Body of pancreas (tissue), 4 donors: ENCODE measurements around the gene PGC. TPM values are rescaled to one million over a fixed set of nuclear protein-coding genes. Genes with fewer than 3 reads are reported as not detected.

ENCODE experiments used
- ATAC-seq: fragments of 150-250 bp; one replicate; pipeline ENCODE4 v1.9.1; 2016
- DNase-seq, 4 donors: peaks; one replicate each; pipeline ENCODE4 v3.0.0-alpha.2; 2019
- H3K27ac ChIP-seq, 4 donors: fragments of 200-600 bp; sonication (generic); 1 replicate in 3 of 4; 2 replicates in 1 of 4; pipeline versions ENCODE4 v1.5.1 to v1.6.1; 2016 to 2019; ENCODE audit warnings: mild to moderate bottlenecking in 1 of 4, mixed read lengths in 1 of 4, moderate library complexity in 1 of 4
- H3K27me3 ChIP-seq, 2 donors: fragments of 200-600 bp; sonication (generic); one replicate each; pipeline ENCODE4 v1.6.0; 2016; ENCODE audit warnings: mild to moderate bottlenecking in 1 of 2
- H3K36me3 ChIP-seq, 2 donors: fragments of 200-600 bp; sonication (generic); replicated peaks in 1 of 2; 2 replicates each; pipeline ENCODE4 v1.5.1; 2016; ENCODE audit warnings: low read depth in 2 of 2; ENCODE audit not compliant: insufficient read depth in 1 of 2
- H3K4me1 ChIP-seq: fragments of 200-600 bp; sonication (generic); one replicate; pipeline ENCODE4 v1.6.0; 2016
- H3K4me3 ChIP-seq, 2 donors: fragments of 200-600 bp; sonication (generic); 1 replicate in 1 of 2; 2 replicates in 1 of 2; pipeline ENCODE4 v1.5.1; 2016 to 2019
- H3K9me3 ChIP-seq, 3 donors: fragments of 200-600 bp; sonication (generic); 1 replicate in 2 of 3; 2 replicates in 1 of 3; pipeline ENCODE4 v1.5.1; 2016
- CTCF ChIP-seq, 7 experiments: fragments of 450-650 bp in 4 of 7; fragments of 200-600 bp in 3 of 7; sonication (generic) in 3 of 7; IDR thresholded peaks; one replicate each; pipeline ENCODE4 v1.5.1; 2016 to 2019; ENCODE audit warnings: antibody characterized with exemption in 7 of 7
- POLR2A ChIP-seq, 3 donors: fragments of 450-650 bp; IDR thresholded peaks; one replicate each; pipeline ENCODE4 v1.6.1; 2016; ENCODE audit warnings: antibody characterized with exemption in 3 of 3, mild to moderate bottlenecking in 2 of 3
- WGBS, 2 donors: methylation state at CpG; one replicate each; pipeline ENCODE4 v1.1.5; 2017; 5-methylcytosine and 5-hydroxymethylcytosine counted together
- intact Hi-C: fragments of 100-400 bp; cut with DNase I; formaldehyde crosslinking; loops from one replicate; pipeline ENCODE4 v1.15.1; 2023
- total RNA-seq, 2 donors: library from RNA; depleted of rRNA; stranded (reverse); fragments of >200 nt; gene quantifications; one replicate each; pipeline ENCODE4 v1.1.0, GENCODE V29; 2016

PGC gene
- total RNA-seq, 2 donors from 2014 or later, result 48.8 to 91.1 TPM

DNA sequence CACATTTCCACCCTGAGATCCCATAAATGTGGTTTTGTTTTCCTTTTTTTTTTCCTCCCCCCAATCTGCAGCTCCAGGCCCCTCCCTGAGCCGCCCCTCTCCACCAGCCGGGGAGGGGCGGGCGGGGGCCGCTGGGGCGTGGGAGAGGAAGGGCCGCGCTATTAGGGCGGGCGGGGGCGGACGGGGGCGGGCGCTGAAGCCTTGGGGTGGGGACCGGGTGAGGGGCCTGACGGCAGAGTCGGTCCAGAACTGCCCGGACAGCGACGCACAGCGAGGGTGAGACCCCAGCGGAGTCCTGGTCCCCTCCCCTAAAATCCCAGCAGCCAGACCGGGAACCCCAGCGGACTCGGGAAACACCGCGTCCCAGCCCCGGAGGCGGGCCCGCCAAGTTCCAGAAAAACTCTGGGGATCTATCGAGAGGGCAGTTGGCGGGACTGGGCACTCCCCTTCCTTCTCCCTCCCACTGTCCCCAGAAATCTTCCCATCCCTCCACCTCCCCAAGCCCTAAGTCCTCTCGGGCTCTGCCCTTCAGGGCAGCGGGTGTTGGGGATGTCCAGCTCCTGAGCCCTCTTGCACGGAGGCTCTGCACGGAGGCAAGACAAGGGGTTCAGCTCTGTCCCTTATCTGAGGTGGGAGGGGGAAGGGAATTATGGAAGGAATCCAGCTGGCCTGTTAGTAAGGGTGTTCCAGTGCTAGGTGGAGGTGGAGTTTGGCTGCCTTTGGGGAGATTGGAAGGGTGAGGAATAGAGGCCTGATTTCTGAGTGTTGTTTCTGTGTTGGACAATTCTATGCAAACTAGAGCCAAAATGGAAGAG lies 33.6 kb upstream of the PGC start, which contains the start of gene PRICKLE4:
PRICKLE4 (plus strand) TSS at position 232 of the 815 bp plus-strand sequence. CDS start 2,692 bp downstream, outside the sequence.
- WGBS, 2 donors, result 1 to 2% methylated on average over 20 to 34 of the region's 36 CpGs

DNA sequence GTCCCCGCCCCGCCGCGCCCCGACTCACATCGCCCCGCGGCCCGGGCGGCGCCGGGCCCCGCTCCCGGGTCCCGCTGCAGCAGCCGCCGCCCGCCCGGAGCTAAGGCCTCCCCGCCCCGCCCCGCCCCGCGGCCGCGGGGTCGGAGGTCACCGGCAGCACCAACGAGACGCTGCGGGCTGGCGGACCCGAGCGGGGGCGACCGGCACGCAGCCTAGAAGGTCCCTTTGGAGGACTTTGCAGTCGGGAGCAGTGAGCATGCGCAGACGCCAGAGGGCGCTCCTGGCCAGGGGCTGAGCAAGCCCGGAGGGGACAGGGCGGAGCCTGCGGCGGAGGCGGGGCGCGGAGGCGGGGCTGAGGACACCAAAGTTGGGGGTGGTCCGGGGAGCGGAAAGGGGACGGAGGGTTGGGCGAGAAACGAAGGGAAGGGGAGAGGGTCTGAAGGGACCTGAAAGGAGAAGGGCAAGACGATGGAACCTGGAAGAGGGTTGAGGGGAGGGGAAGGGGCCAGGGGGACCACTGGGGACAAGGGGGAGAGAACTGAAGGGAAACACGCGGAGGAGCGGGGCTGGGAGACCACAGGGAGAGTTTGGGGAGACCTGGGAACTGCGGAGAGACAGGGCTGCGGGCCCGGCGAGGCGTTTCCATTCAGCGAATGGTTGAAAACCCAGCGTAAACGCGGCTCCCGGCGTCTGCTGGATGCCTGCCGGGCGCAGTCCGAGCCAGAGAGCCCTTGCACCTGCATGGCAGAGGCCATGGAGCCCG lies 32.8 kb upstream of the PGC start, which contains the start of gene FRS3:
FRS3 (minus strand) TSS at position 113 of the 763 bp plus-strand sequence. CDS start 2,913 bp downstream, outside the sequence.
- Histone ChIP-seq H3K4me3 (peak within 1 kb of the TSS; percentile 41 to 46), H3K9me3 (no peaks in the 10 kb centered on the region), H3K27ac (peak within 1 kb of the TSS; percentile 62 to 88 (median 81)), H3K27me3 (no peaks in the 10 kb centered on the region), H3K4me1 (peaks cover 46% of the 10 kb centered on the region), H3K36me3 (no peaks in the 10 kb centered on the region)
- 0% methylated on average over 35 to 40 of the region's 73 CpGs for WGBS, 2 donors
- DNase-seq (peak; percentile 98 to 99 (median 99)), ATAC-seq (peak; percentile 92)
- TF ChIP-seq POLR2A (IDR thresholded peaks at IDR 0.05) (peak in 1 of 3 donors; percentile 42), CTCF (IDR thresholded peaks at IDR 0.05) (peak; percentile 89 to 99 (median 98))
- intact Hi-C loops, result loop anchor here (5.0 kb wide), 1 partner anchor 252 kb away; no protein-coding TSS in a partner anchor

More for the DNA sequence above, 33.6 kb upstream of the PGC start, which contains the start of gene PRICKLE4:
- DNase-seq (peak; percentile 74 to 90 (median 84)), ATAC-seq (peak; percentile 49)
- intact Hi-C loops, result no loop called here
- TF ChIP-seq POLR2A (IDR thresholded peaks at IDR 0.05), result peak in 2 of 3 donors; percentile 24 to 43
- TF ChIP-seq CTCF (IDR thresholded peaks at IDR 0.05), result peak in 1 of 7 experiments; percentile 4
- peak within 1 kb of the TSS; percentile 41 to 46 for H3K4me3 ChIP-seq
- H3K4me1 ChIP-seq, result peaks cover 54% of the 10 kb centered on the region
- H3K36me3 ChIP-seq, result no peaks in the 10 kb centered on the region
- peak within 1 kb of the TSS; percentile 62 to 88 (median 81) for H3K27ac ChIP-seq
- no peaks in the 10 kb centered on the region for H3K9me3 ChIP-seq
- H3K27me3 ChIP-seq, result no peaks in the 10 kb centered on the region

GRCh38 chr6:41779336-41779735 lies 32.1 kb upstream of the PGC start:
- Histone ChIP-seq H3K9me3 (no peaks in the 10 kb centered on the region), H3K4me3 (no peak overlapping the region), H3K36me3 (peaks cover 0 to 3% of the 10 kb centered on the region in 2 donors), H3K4me1 (peaks cover 40% of the 10 kb centered on the region), H3K27me3 (no peaks in the 10 kb centered on the region), H3K27ac (peak overlapping the region in 1 of 4 donors; percentile 22)
- 2% methylated on average over 16 of the region's 16 CpGs for WGBS, 2 donors
- TF ChIP-seq POLR2A (IDR thresholded peaks at IDR 0.05) (no peak), CTCF (IDR thresholded peaks at IDR 0.05) (no peak)
- intact Hi-C loops, result loop anchor here (5.0 kb wide), 1 partner anchor 253 kb away; no protein-coding TSS in a partner anchor
- ATAC-seq (no peak), DNase-seq (peak in 1 of 4 donors; percentile 18)

DNA sequence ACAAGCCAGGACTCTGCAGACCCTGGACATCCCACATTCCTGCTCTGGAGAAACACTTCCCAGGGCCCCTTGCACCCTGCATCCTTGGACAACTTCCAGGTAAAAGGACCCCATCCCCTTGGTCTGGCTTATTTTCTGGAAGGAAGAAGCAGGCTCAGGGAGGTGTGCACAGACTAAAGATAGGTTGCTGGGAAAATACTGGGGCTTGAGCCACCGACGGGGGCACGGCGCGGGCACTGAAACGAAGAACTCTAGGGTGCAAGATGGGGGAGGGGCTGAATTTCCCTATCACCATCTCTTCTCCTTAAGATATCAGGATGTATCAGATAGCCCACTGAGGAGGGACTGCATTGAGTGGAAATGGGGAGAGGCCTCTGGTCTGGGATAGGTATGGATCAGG lies 31.7 kb upstream of the PGC start:
- intact Hi-C loops, result loop anchor here (5.0 kb wide), 1 partner anchor 253 kb away; no protein-coding TSS in a partner anchor
- DNase-seq (no peak), ATAC-seq (no peak)
- TF ChIP-seq POLR2A (IDR thresholded peaks at IDR 0.05) (no peak), CTCF (IDR thresholded peaks at IDR 0.05) (no peak)
- Histone ChIP-seq H3K4me1 (peaks cover 35% of the 10 kb centered on the region), H3K27me3 (no peaks in the 10 kb centered on the region), H3K27ac (no peak overlapping the region), H3K4me3 (no peak overlapping the region), H3K9me3 (no peaks in the 10 kb centered on the region), H3K36me3 (peaks cover 0 to 3% of the 10 kb centered on the region in 2 donors)
- WGBS, 2 donors, result 12 to 21% methylated on average over 6 of the region's 6 CpGs
